ENCODE results near the gene AKR7A2.
"Not testable (repeated sequence)": the region's sequence is repeated elsewhere in the genome, so short reads cannot be mapped to it uniquely, and the experiment has no call there.

Gene AKR7A2

GRCh38 chr1:19262047-19262446 is 49.9 kb downstream of the AKR7A2 start:
- DNase-seq (ENCODE audit: low read depth in 2 of 2) = no peak

GRCh38 chr1:19260211-19261138 is 51.5 kb downstream of the AKR7A2 start:
- DNase-seq (ENCODE audit: low read depth in 2 of 2) = no peak

GRCh38 chr1:19258353-19258752 is 53.6 kb downstream of the AKR7A2 start:
- DNase-seq (ENCODE audit: low read depth in 2 of 2) = no peak

GRCh38 chr1:19257178-19257914 is 54.6 kb downstream of the AKR7A2 start:
- no peak for DNase-seq (ENCODE audit: low read depth in 2 of 2)

GRCh38 chr1:19256301-19256700 is 55.6 kb downstream of the AKR7A2 start:
- not testable (repeated sequence) for DNase-seq (ENCODE audit: low read depth in 2 of 2)

GRCh38 chr1:19255288-19255687 is 56.7 kb downstream of the AKR7A2 start:
- DNase-seq (ENCODE audit: low read depth in 2 of 2) = no peak

- no peak for DNase-seq (ENCODE audit: low read depth in 2 of 2)
Observed at GRCh38 chr1:19254416-19254815, 57.5 kb downstream of the AKR7A2 start.
